ENCODE data around the gene BRD9. TPM values are rescaled to one million over a fixed set of nuclear protein-coding genes. Genes with fewer than 3 reads are reported as not detected.

The BRD9 gene
- total and polyA plus RNA-seq, 2 donors (not counting 3 experiments of a cell fraction or from before 2014, with no cell fraction given) = 17.6 to 67.6 TPM

GRCh38 chr5:891117-891836 lies 1.3 kb downstream of the BRD9 start:
- Histone ChIP-seq H3K79me2 (ENCODE audit: control insufficient read depth, insufficient read depth, low read length) (peaks cover 64% of the 10 kb centered on the region), H3K36me3 (ENCODE audit: control insufficient read depth in 2 of 2, extremely low read depth in 1 of 2, insufficient read depth in 2 of 2, low read length in 2 of 2) (peaks cover 0 to 30% of the 10 kb centered on the region in 2 experiments), H3K27me3 (ENCODE audit: control insufficient read depth in 2 of 2, insufficient read depth in 2 of 2, low read length in 2 of 2) (no peaks in the 10 kb centered on the region), H3K9me3 (replicated peaks; ENCODE audit: control insufficient read depth, insufficient read depth, low read length) (no peaks in the 10 kb centered on the region), H3K9me1 (replicated peaks; ENCODE audit: control insufficient read depth, extremely low read depth, insufficient read depth, low read length) (no peaks in the 10 kb centered on the region), H3K27ac (ENCODE audit: insufficient read depth, low read depth, low read length) (no peak overlapping the region), H3K9ac (replicated peaks; ENCODE audit: extremely low read depth, insufficient read depth, low read length) (peak overlapping the region; percentile 72), H3K4me3 (replicated peaks in 1 of 3; ENCODE audit: insufficient read depth in 1 of 3, low read depth in 1 of 3, low read length in 3 of 3) (peak overlapping the region in 2 of 3 experiments; percentile 63 to 69), H4K20me1 (replicated peaks; ENCODE audit: control insufficient read depth, extremely low read depth, insufficient read depth, low read length) (no peaks in the 10 kb centered on the region), H3K4me2 (ENCODE audit: insufficient read depth, low read length) (peak overlapping the region; percentile 9), H2AFZ (ENCODE audit: low read depth, low read length) (no peak overlapping the region), H3K4me1 (ENCODE audit: control insufficient read depth, extremely low read depth, insufficient read depth, low read length) (peaks cover 14% of the 10 kb centered on the region)
- CTCF ChIA-PET = interaction anchor here (1.1 to 4.7 kb wide), 3 partner anchors 11 to 222 kb away, joined by 3 to 29 read pairs (median 6); no protein-coding TSS in a partner anchor
- dilution Hi-C loops (cut with MboI; ENCODE audit: extremely low pct_ligation_motif_present, low sequenced_read_pairs) (no loop called here), intact Hi-C loops (cut with micrococcal nuclease) (no loop called here)
- DNase-seq (ENCODE audit: low read depth, low spot score) (no peak), FAIRE-seq (peak; percentile 53)
- no TSS peak for BruUV-seq (replicated peaks)
- no peak for TF ChIP-seq JUN (IDR thresholded peaks at IDR 0.05; ENCODE audit: borderline replicate concordance, insufficient read depth, insufficient read length, low read depth)
- TF ChIP-seq MAX (IDR thresholded peaks at IDR 0.05; ENCODE audit: insufficient read depth, insufficient read length) = no peak
- TF ChIP-seq MYC (IDR thresholded peaks at IDR 0.05; ENCODE audit: low read depth, low read length) = no peak
- no peak for TF ChIP-seq CTCF (IDR thresholded peaks at IDR 0.05; ENCODE audit: extremely low read depth in 1 of 2, insufficient read depth in 1 of 2, low read depth in 1 of 2, low read length in 2 of 2)
- TF ChIP-seq GATA2 (IDR thresholded peaks at IDR 0.05; ENCODE audit: insufficient read depth, insufficient read length, low read depth, low read length) = no peak
- no peak for TF ChIP-seq POLR2AphosphoS5 (IDR thresholded peaks at IDR 0.05; ENCODE audit: insufficient read depth, low read depth, low read length)
- no peak for TF ChIP-seq POLR2A (IDR thresholded peaks at IDR 0.05; ENCODE audit: low read depth, low read length)
- TF ChIP-seq FOS (IDR thresholded peaks at IDR 0.05; ENCODE audit: borderline replicate concordance, insufficient read depth, low read length) = no peak
- no peak for TF ChIP-seq EZH2 (IDR thresholded peaks at IDR 0.05; ENCODE audit: borderline replicate concordance, low read depth, low read length, severe bottlenecking)
- POLR2A ChIA-PET = no interaction called here

Measured in endothelial cell of umbilical vein (primary cell).